GM19193 (cell line): ENCODE results near the gene TARS3.

Experiments used
- POLR2A ChIP-seq: IDR thresholded peaks from 4 replicates; pipeline ENCODE4 v1.6.1; 2011; ENCODE audit not compliant: insufficient read depth, insufficient read length; ENCODE audit errors: extremely low read depth

TARS3 gene

GRCh38 chr15:101618851-101619614, 105.2 kb downstream of the TARS3 start:
- no peak for TF ChIP-seq POLR2A

- TF ChIP-seq POLR2A: no peak
Observed at GRCh38 chr15:101618076-101618475, 106.2 kb downstream of the TARS3 start.

GRCh38 chr15:101617390-101617965, 106.8 kb downstream of the TARS3 start:
- no peak for TF ChIP-seq POLR2A

GRCh38 chr15:101615986-101616848, 108.1 kb downstream of the TARS3 start:
- no peak for TF ChIP-seq POLR2A

GRCh38 chr15:101615414-101615985, 108.8 kb downstream of the TARS3 start:
- TF ChIP-seq POLR2A: no peak

- no peak for TF ChIP-seq POLR2A
Observed at GRCh38 chr15:101614761-101615160, 109.5 kb downstream of the TARS3 start.

- no peak for TF ChIP-seq POLR2A
Observed at GRCh38 chr15:101614001-101614585, 110.2 kb downstream of the TARS3 start.

- no peak for TF ChIP-seq POLR2A
Observed at GRCh38 chr15:101613130-101614000, 110.9 kb downstream of the TARS3 start.

- no peak for TF ChIP-seq POLR2A
Observed at GRCh38 chr15:101612676-101613075, 111.6 kb downstream of the TARS3 start.

GRCh38 chr15:101611580-101612299, 112.5 kb downstream of the TARS3 start:
- no peak for TF ChIP-seq POLR2A

- TF ChIP-seq POLR2A: no peak
Observed at GRCh38 chr15:101611007-101611406, 113.3 kb downstream of the TARS3 start.

GRCh38 chr15:101610611-101611000, 113.7 kb downstream of the TARS3 start:
- TF ChIP-seq POLR2A: no peak
